T-helper 2 cell (primary cell): ENCODE data around the gene ADH6.
"Not testable (repeated sequence)": the region's sequence is repeated elsewhere in the genome, so short reads cannot be mapped to it uniquely, and the experiment has no call there.

Source experiments
- DNase-seq, 5 experiments: peaks; one replicate each; pipeline versions ENCODE4 v3.0.0 to v3.0.0-alpha.2; 2012 to 2022
- total RNA-seq, 2 donors: gene quantifications; one replicate each; lab custom pipeline; 2026; lab: John Stamatoyannopoulos, UW

Gene ADH6
- 0 to 0.31 reads per million in 2 donors for total RNA-seq

GRCh38 chr4:99219072-99219471 lies at the start of gene ADH6:
ADH6 (minus strand) TSS chr4:99219246; CDS start chr4:99219152, 94 bp downstream.
- DNase-seq, result no peak

GRCh38 chr4:99264927-99265326 lies 45.9 kb upstream of the ADH6 start:
- peak in 1 of 5 experiments; percentile 19 for DNase-seq

GRCh38 chr4:99252746-99253145 lies 33.7 kb upstream of the ADH6 start:
- DNase-seq, result no peak

GRCh38 chr4:99248714-99249113 lies 29.7 kb upstream of the ADH6 start:
- no peak for DNase-seq

GRCh38 chr4:99235955-99236354 lies 16.9 kb upstream of the ADH6 start:
- no peak for DNase-seq

GRCh38 chr4:99234331-99235010 lies 15.4 kb upstream of the ADH6 start:
- no peak for DNase-seq

GRCh38 chr4:99233397-99233796 lies 14.4 kb upstream of the ADH6 start:
- not testable (repeated sequence) for DNase-seq

- DNase-seq, result not testable (repeated sequence)
Observed at GRCh38 chr4:99228706-99229105, 9.7 kb upstream of the ADH6 start.

GRCh38 chr4:99227646-99228045 lies 8.6 kb upstream of the ADH6 start:
- DNase-seq, result peak in 1 of 5 experiments; percentile 3

- DNase-seq, result no peak
Observed at GRCh38 chr4:99221980-99222379, 2.9 kb upstream of the ADH6 start.

- DNase-seq, result no peak
Observed at GRCh38 chr4:99219479-99219878, 433 bp upstream of the ADH6 start.

GRCh38 chr4:99215521-99215920 lies 3.5 kb downstream of the ADH6 start:
- DNase-seq, result no peak

GRCh38 chr4:99210789-99211188 lies 8.3 kb downstream of the ADH6 start:
- DNase-seq, result no peak

GRCh38 chr4:99209671-99210070 lies 9.4 kb downstream of the ADH6 start:
- no peak for DNase-seq

- no peak for DNase-seq
Observed at GRCh38 chr4:99208719-99209075, 10.3 kb downstream of the ADH6 start.

GRCh38 chr4:99207911-99208718 lies 10.9 kb downstream of the ADH6 start:
- no peak for DNase-seq

GRCh38 chr4:99207069-99207743 lies 11.8 kb downstream of the ADH6 start:
- DNase-seq, result no peak

- no peak for DNase-seq
Observed at GRCh38 chr4:99205153-99205979, 13.7 kb downstream of the ADH6 start.

GRCh38 chr4:99202536-99202935 lies 16.5 kb downstream of the ADH6 start:
- DNase-seq, result no peak

- no peak for DNase-seq
Observed at GRCh38 chr4:99202094-99202493, 17.0 kb downstream of the ADH6 start.

- no peak for DNase-seq
Observed at GRCh38 chr4:99201690-99202089, 17.4 kb downstream of the ADH6 start.

GRCh38 chr4:99200138-99200537 lies 18.9 kb downstream of the ADH6 start:
- DNase-seq, result no peak

- DNase-seq, result no peak
Observed at GRCh38 chr4:99190336-99190735, 28.7 kb downstream of the ADH6 start.
